GM23338 (cell line): ENCODE results near the gene CD8A.

ENCODE experiments used
- CTCF ChIP-seq, 2 experiments: fragments of 200-600 bp in 1 of 2; sonication (generic) in 1 of 2; conservative IDR thresholded peaks; 2 replicates each; pipeline versions ENCODE4 v1.5.1 to v1.6.1; 2016 to 2017; ENCODE audit warnings: antibody characterized with exemption in 2 of 2, low read depth in 2 of 2, mild to moderate bottlenecking in 2 of 2, moderate library complexity in 1 of 2
- ETS1 ChIP-seq: IDR thresholded peaks from 2 replicates; pipeline ENCODE4 v1.6.1; 2016; ENCODE audit warnings: antibody characterized with exemption
- EZH2 ChIP-seq: fragments of 200-600 bp; sonication (generic); IDR thresholded peaks from one replicate; pipeline ENCODE4 v1.8.0; 2017; ENCODE audit warnings: antibody characterized with exemption, mild to moderate bottlenecking, low read depth; ENCODE audit not compliant: unreplicated experiment
- EZH2phosphoT487 ChIP-seq: fragments of 200-600 bp; sonication (generic); IDR thresholded peaks from one replicate; pipeline ENCODE4 v1.8.1; 2018; ENCODE audit warnings: antibody characterized with exemption; ENCODE audit not compliant: unreplicated experiment
- POLR2AphosphoS5 ChIP-seq: IDR thresholded peaks from 2 replicates; pipeline ENCODE4 v1.6.1; 2016; ENCODE audit warnings: antibody characterized with exemption, low read depth

GRCh38 chr2:86750240-86750839 is 40.4 kb downstream of the CD8A start:
- TF ChIP-seq CTCF (conservative IDR thresholded peaks at IDR 0.05; ENCODE audit: low read depth in 2 of 2) (no peak), EZH2 (no peak), EZH2phosphoT487 (no peak), ETS1 (no peak), POLR2AphosphoS5 (no peak)
